BLaER1 (cell line): ENCODE results near the gene CLASP1.
"Not testable (repeated sequence)": the region's sequence is repeated elsewhere in the genome, so short reads cannot be mapped to it uniquely, and the experiment has no call there.

Source experiments
- H3K27ac ChIP-seq: shearing (Covaris generic); formaldehyde crosslinking; 2 replicates; pipeline ENCODE4 v1.8.1; 2022
- H3K27me3 ChIP-seq: shearing (Covaris generic); formaldehyde crosslinking; 2 replicates; pipeline ENCODE4 v1.8.1; 2022
- H3K36me3 ChIP-seq: shearing (Covaris generic); formaldehyde crosslinking; 2 replicates; pipeline ENCODE4 v1.8.1; 2022
- H3K4me1 ChIP-seq: shearing (Covaris generic); formaldehyde crosslinking; 2 replicates; pipeline ENCODE4 v1.8.1; 2022
- H3K4me2 ChIP-seq: shearing (Covaris generic); formaldehyde crosslinking; 2 replicates; pipeline ENCODE4 v1.8.1; 2022
- H3K4me3 ChIP-seq: shearing (Covaris generic); formaldehyde crosslinking; 2 replicates; pipeline ENCODE4 v1.8.1; 2022
- H3K9ac ChIP-seq: shearing (Covaris generic); formaldehyde crosslinking; 2 replicates; pipeline ENCODE4 v1.8.1; 2022
- H3K9me3 ChIP-seq: shearing (Covaris generic); formaldehyde crosslinking; 2 replicates; pipeline ENCODE4 v1.8.1; 2022
- H4K20me1 ChIP-seq: shearing (Covaris generic); formaldehyde crosslinking; 2 replicates; pipeline ENCODE4 v1.8.1; 2022
- Cebpa-rat ChIP-seq: shearing (Covaris generic); IDR thresholded peaks from 2 replicates; pipeline ENCODE4 v1.8.1; 2022

Gene CLASP1

DNA sequence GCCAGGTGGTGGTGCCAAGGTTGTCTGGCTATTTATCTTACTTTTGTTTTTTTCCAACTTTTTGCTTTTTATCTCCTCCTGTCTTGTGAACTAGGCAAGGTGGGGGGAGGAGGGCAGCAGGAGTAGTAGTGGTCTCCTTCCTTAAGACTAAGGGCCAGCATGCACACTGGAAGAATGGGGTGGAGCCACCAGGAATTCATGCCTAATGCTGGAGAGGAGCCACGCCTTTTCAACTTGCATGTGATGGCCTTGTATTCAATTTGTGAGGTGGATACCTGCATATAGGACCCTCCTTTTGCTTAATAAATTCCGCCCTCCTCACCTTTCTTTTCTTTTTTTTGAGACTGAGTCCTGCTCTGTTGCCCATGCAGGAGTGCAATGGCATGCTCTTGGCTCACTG is 37.6 kb upstream of the CLASP1 start:
- peaks cover 25% of the 10 kb centered on the region for H3K9me3 ChIP-seq
- H3K4me3 ChIP-seq: no peak overlapping the region
- no peaks in the 10 kb centered on the region for H3K4me1 ChIP-seq
- no peaks in the 10 kb centered on the region for H3K27me3 ChIP-seq
- TF ChIP-seq Cebpa-rat: no peak
- H3K36me3 ChIP-seq: peaks cover 11% of the 10 kb centered on the region; the same call in 1 of the 2 replicates
- no peaks in the 10 kb centered on the region for H4K20me1 ChIP-seq
- no peak overlapping the region for H3K9ac ChIP-seq
- no peak overlapping the region for H3K27ac ChIP-seq
- H3K4me2 ChIP-seq: no peak overlapping the region

- Histone ChIP-seq H3K4me3 (no peak overlapping the region), H3K9ac (no peak overlapping the region), H3K27me3 (no peaks in the 10 kb centered on the region), H4K20me1 (no peaks in the 10 kb centered on the region), H3K36me3 (peaks cover 11% of the 10 kb centered on the region; the same call in 1 of the 2 replicates), H3K4me1 (no peaks in the 10 kb centered on the region), H3K9me3 (peaks cover 32% of the 10 kb centered on the region), H3K4me2 (no peak overlapping the region), H3K27ac (no peak overlapping the region)
- no peak for TF ChIP-seq Cebpa-rat
Measured at GRCh38 chr2:121686218-121686617, 37.0 kb upstream of the CLASP1 start.

DNA sequence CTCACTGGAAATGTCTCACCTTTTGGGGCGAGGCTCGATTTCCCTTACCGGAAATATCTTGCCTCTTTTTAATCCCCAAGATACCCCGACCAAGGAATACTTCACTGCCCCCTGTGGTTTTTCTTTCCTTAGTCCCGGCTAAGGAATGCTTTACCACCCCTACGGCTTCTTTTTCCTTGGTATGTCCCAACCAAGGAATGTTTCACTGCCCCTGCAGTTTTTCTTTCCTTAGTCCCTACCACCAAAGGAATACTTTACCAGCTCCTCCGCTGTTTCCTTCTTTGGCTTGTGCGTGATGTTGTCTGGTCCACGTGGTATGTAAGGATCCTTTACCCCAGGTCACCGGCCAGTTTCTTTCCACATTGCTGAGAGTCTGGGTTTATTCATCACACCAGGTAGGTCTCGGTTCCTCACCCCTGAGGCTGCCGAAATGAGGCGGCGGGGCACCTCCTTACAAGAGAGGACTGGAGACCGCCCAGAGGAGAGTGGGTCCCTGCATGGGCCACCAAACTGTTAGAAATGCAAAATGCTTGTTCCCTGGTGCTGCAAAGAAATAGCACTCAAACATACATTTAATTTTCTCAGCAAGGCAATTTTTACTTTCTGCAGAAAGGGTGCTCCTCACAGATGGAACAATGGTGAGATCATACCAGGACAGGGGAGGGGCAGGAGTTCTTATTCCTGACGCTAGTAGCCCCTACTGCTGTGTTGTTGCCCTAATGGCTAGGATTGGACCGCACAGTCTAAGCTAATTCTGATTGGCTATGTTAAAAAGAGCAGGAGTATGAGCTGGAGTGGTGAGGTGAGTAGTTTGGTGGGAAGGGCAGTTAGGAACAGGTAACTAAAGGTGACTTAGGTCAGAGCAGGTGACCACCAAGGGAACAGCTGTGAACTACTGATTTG is 33.4 kb upstream of the CLASP1 start:
- H3K27me3 ChIP-seq: no peaks in the 10 kb centered on the region
- peak overlapping the region; percentile 22; the same call in 1 of the 2 replicates for H3K4me3 ChIP-seq
- peaks cover 11% of the 10 kb centered on the region; the same call in 1 of the 2 replicates for H3K36me3 ChIP-seq
- H3K9ac ChIP-seq: no peak overlapping the region
- H4K20me1 ChIP-seq: no peaks in the 10 kb centered on the region
- H3K9me3 ChIP-seq: peaks cover 41% of the 10 kb centered on the region
- no peak overlapping the region for H3K27ac ChIP-seq
- H3K4me2 ChIP-seq: no peak overlapping the region
- TF ChIP-seq Cebpa-rat: no peak
- H3K4me1 ChIP-seq: no peaks in the 10 kb centered on the region

- H3K4me2 ChIP-seq: no peak overlapping the region
- no peaks in the 10 kb centered on the region for H4K20me1 ChIP-seq
- H3K9ac ChIP-seq: no peak overlapping the region
- no peak overlapping the region for H3K27ac ChIP-seq
- TF ChIP-seq Cebpa-rat: no peak
- H3K36me3 ChIP-seq: peaks cover 7% of the 10 kb centered on the region; the same call in 1 of the 2 replicates
- peaks cover 68% of the 10 kb centered on the region for H3K9me3 ChIP-seq
- H3K4me1 ChIP-seq: no peaks in the 10 kb centered on the region
- no peaks in the 10 kb centered on the region for H3K27me3 ChIP-seq
- no peak overlapping the region for H3K4me3 ChIP-seq
Measured at GRCh38 chr2:121677855-121678254, 28.6 kb upstream of the CLASP1 start.

DNA sequence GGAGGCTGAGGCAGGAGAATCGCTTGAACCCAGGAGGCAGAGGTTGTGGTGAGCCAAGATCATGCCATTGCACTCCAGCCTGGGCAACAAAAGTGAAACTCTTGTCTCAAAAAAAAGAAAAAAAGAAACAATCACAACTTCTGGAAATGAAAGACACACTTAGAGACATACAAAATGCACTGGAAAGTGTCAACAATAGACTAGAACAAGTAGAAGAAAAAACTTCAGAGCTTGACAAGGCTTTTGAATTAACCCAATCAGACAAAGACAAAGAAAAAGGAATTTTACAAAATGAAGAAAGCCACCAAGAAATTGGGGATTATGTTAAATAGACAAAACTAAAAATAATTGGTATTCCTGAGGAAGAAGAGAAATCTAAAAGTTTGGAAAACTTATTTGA is 22.4 kb upstream of the CLASP1 start:
- not testable (repeated sequence) for H3K9ac ChIP-seq, H4K20me1 ChIP-seq, H3K4me2 ChIP-seq, H3K27me3 ChIP-seq, H3K27ac ChIP-seq, H3K4me1 ChIP-seq, H3K4me3 ChIP-seq
- peaks cover 28% of the 10 kb centered on the region for H3K36me3 ChIP-seq
- peaks cover 89% of the 10 kb centered on the region for H3K9me3 ChIP-seq

DNA sequence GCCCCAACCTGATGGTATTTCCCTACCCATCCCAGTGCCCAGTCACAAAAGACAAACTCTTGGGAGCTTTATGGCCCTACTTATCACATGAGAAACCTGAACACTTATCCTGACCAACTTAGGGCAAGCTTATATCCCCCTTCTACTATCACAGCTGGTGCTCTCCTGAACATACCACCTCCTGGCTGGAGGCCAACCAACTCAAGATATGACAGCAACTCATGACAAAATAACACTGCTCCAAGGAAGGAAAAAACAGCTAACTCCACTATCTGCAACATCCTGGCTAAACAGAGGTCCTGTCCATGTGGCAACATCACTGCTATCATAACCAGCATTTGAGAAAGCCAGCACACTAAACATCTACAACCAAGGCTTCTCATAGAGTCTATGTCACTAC is 20.9 kb upstream of the CLASP1 start:
- Histone ChIP-seq H3K4me3 (no peak overlapping the region), H3K4me1 (no peaks in the 10 kb centered on the region), H3K9ac (no peak overlapping the region), H3K9me3 (peaks cover 75% of the 10 kb centered on the region), H3K27me3 (no peaks in the 10 kb centered on the region), H3K36me3 (peaks cover 28% of the 10 kb centered on the region), H3K4me2 (no peak overlapping the region), H4K20me1 (no peaks in the 10 kb centered on the region), H3K27ac (no peak overlapping the region)
- no peak for TF ChIP-seq Cebpa-rat

DNA sequence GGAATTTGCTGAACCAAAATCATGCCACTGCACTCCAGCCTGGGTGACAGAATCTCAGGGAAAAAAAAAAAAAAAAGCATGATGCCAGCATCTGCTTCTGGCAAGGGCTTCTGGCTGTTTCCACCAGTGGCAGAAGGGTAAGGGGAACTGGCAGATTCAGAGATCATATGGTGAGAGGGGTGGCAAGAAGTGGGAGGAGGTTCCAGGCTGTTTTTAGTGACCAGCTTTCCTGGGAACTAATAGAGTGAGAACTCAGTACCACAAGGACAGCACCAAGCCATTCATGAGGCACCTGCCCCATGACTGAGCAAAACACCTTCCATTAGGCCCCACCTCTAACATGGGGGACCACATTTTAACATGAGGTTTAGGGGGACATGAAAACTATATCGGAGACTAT is 18.4 kb upstream of the CLASP1 start:
- Histone ChIP-seq H3K27ac (no peak overlapping the region), H3K36me3 (peaks cover 28% of the 10 kb centered on the region), H3K4me3 (no peak overlapping the region), H3K9me3 (peaks cover 50% of the 10 kb centered on the region), H4K20me1 (no peaks in the 10 kb centered on the region), H3K4me1 (no peaks in the 10 kb centered on the region), H3K27me3 (no peaks in the 10 kb centered on the region), H3K4me2 (no peak overlapping the region), H3K9ac (no peak overlapping the region)
- TF ChIP-seq Cebpa-rat: no peak

DNA sequence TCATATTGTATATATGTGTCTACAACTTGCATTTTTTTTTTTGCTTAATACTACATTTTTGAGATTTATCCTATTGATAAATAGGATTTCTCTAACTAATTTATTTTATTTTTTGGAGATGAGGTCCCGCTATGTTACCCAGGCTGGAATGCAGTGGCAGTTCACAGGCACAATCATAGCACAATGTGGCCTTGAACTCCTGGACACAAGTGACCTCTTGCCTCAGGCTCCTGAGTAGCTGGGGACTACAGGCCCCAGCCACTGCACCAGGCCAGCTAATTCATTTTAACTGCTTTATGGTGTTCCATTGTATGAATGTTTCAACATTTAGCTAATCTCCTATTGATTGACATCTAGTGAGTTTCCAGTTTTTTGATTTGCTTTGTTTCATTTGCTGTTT is 16.8 kb upstream of the CLASP1 start:
- TF ChIP-seq Cebpa-rat: no peak
- peaks cover 34% of the 10 kb centered on the region for H3K9me3 ChIP-seq
- H3K4me3 ChIP-seq: no peak overlapping the region
- no peaks in the 10 kb centered on the region for H4K20me1 ChIP-seq
- H3K4me1 ChIP-seq: no peaks in the 10 kb centered on the region
- H3K36me3 ChIP-seq: peaks cover 29% of the 10 kb centered on the region
- H3K9ac ChIP-seq: no peak overlapping the region
- no peaks in the 10 kb centered on the region for H3K27me3 ChIP-seq
- no peak overlapping the region for H3K4me2 ChIP-seq
- H3K27ac ChIP-seq: no peak overlapping the region

DNA sequence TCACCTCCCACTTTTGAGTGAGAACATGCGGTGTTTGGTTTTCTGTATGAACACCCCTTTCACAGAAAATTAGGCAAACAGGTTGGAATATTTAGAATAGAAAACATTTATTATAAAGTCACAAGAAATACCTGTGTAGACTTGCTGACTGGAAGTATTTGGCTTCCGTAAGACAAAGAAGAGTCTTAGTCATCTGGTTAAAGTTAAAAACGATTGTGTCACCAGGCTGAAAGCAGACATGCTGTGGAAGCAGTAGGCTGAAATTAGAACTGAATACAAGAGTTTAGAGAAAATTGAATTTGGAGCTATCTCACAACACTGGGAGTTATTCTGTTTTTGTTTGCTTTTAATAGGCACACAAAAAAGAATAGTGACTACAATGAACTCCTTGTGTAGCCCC is 16.2 kb upstream of the CLASP1 start:
- Histone ChIP-seq H3K4me3 (no peak overlapping the region), H3K36me3 (peaks cover 24% of the 10 kb centered on the region), H3K9ac (no peak overlapping the region), H3K4me2 (no peak overlapping the region), H3K4me1 (no peaks in the 10 kb centered on the region), H3K27me3 (no peaks in the 10 kb centered on the region), H3K9me3 (peaks cover 29% of the 10 kb centered on the region), H4K20me1 (no peaks in the 10 kb centered on the region), H3K27ac (no peak overlapping the region)
- no peak for TF ChIP-seq Cebpa-rat

GRCh38 chr2:121664713-121665112 is 15.5 kb upstream of the CLASP1 start:
- H4K20me1 ChIP-seq: no peaks in the 10 kb centered on the region
- H3K4me3 ChIP-seq: no peak overlapping the region
- H3K9me3 ChIP-seq: peaks cover 21% of the 10 kb centered on the region
- no peaks in the 10 kb centered on the region for H3K4me1 ChIP-seq
- peaks cover 20% of the 10 kb centered on the region for H3K36me3 ChIP-seq
- no peak overlapping the region for H3K27ac ChIP-seq
- TF ChIP-seq Cebpa-rat: no peak
- H3K27me3 ChIP-seq: no peaks in the 10 kb centered on the region
- H3K9ac ChIP-seq: no peak overlapping the region
- H3K4me2 ChIP-seq: no peak overlapping the region
